Vagina (tissue), 2 donors: Measurements from ENCODE around the gene MEIS1. TPM values are rescaled to one million over a fixed set of nuclear protein-coding genes. Genes with fewer than 3 reads are reported as not detected.

Source experiments
- DNase-seq, 2 donors: peaks; one replicate each; pipeline ENCODE4 v3.0.0-alpha.2; 2017; ENCODE audit errors: extremely low spot score in 2 of 2
- H3K27ac ChIP-seq: fragments of 200-600 bp; sonication (generic); one replicate; pipeline ENCODE4 v1.5.1; 2019
- H3K27me3 ChIP-seq: fragments of 200-600 bp; sonication (generic); one replicate; pipeline ENCODE4 v1.5.1; 2019
- H3K36me3 ChIP-seq, 2 donors: fragments of 200-600 bp; sonication (generic); one replicate each; pipeline ENCODE4 v1.5.1; 2017 to 2019
- H3K4me1 ChIP-seq: fragments of 200-600 bp; sonication (generic); one replicate; pipeline ENCODE4 v1.5.1; 2019
- H3K4me3 ChIP-seq, 2 donors: fragments of 200-600 bp; sonication (generic); 1 replicate in 1 of 2; 2 replicates in 1 of 2; pipeline ENCODE4 v1.5.1; 2016 to 2019
- H3K9me3 ChIP-seq: fragments of 200-600 bp; sonication (generic); one replicate; pipeline ENCODE4 v1.5.1; 2019
- CTCF ChIP-seq, 3 experiments: fragments of 450-650 bp in 2 of 3; fragments of 200-600 bp in 1 of 3; sonication (generic) in 1 of 3; IDR thresholded peaks; one replicate each; pipeline ENCODE4 v1.5.1; 2017 to 2019; ENCODE audit warnings: antibody characterized with exemption in 3 of 3, mild to moderate bottlenecking in 2 of 3, moderate library complexity in 2 of 3
- POLR2A ChIP-seq, 2 donors: fragments of 450-650 bp; IDR thresholded peaks; one replicate each; pipeline ENCODE4 v1.6.1; 2017; ENCODE audit warnings: antibody characterized with exemption in 2 of 2, mild to moderate bottlenecking in 2 of 2, moderate library complexity in 2 of 2
- POLR2AphosphoS5 ChIP-seq, 2 donors: sonication (generic); formaldehyde crosslinking; IDR thresholded peaks; one replicate each; pipeline ENCODE4 v1.9.0; 2017; ENCODE audit warnings: antibody characterized with exemption in 2 of 2, mild to moderate bottlenecking in 2 of 2, low read depth in 1 of 2; ENCODE audit not compliant: insufficient read depth in 1 of 2
- intact Hi-C: fragments of 100-400 bp; cut with DNase I; formaldehyde crosslinking; loops from one replicate; pipeline ENCODE4 v1.15.1; 2023
- total RNA-seq: library from RNA; depleted of rRNA; stranded (reverse); fragments of >200 nt; gene quantifications from one replicate; pipeline ENCODE4 v1.2.3, GENCODE V29; 2016

MEIS1 gene
- total RNA-seq, 1 donor from 2014 or later, result 80.5 TPM

- Histone ChIP-seq H3K4me1 (peaks cover 9% of the 10 kb centered on the region), H3K27ac (no peak overlapping the region), H3K36me3 (no peaks in the 10 kb centered on the region), H3K4me3 (no peak overlapping the region), H3K27me3 (no peaks in the 10 kb centered on the region), H3K9me3 (no peaks in the 10 kb centered on the region)
- no peak for TF ChIP-seq POLR2AphosphoS5 (IDR thresholded peaks at IDR 0.05; ENCODE audit: insufficient read depth in 1 of 2, low read depth in 1 of 2)
- no peak for TF ChIP-seq POLR2A (IDR thresholded peaks at IDR 0.05)
- TF ChIP-seq CTCF (IDR thresholded peaks at IDR 0.05), result no peak
- no peak for DNase-seq
- intact Hi-C loops, result no loop called here
These were observed 90.7 kb downstream of the MEIS1 start for GRCh38 chr2:66525606-66526005.

GRCh38 chr2:66526180-66526579, 91.3 kb downstream of the MEIS1 start:
- Histone ChIP-seq H3K9me3 (no peaks in the 10 kb centered on the region), H3K36me3 (no peaks in the 10 kb centered on the region)

GRCh38 chr2:66528974-66529724, 94.2 kb downstream of the MEIS1 start:
- intact Hi-C loops, result no loop called here
- no peak for DNase-seq

More at GRCh38 chr2:66526180-66526579, 91.3 kb downstream of the MEIS1 start:
- intact Hi-C loops, result no loop called here
- Histone ChIP-seq H3K4me1 (peaks cover 10% of the 10 kb centered on the region), H3K27me3 (no peaks in the 10 kb centered on the region), H3K27ac (no peak overlapping the region), H3K4me3 (no peak overlapping the region)
- no peak for TF ChIP-seq POLR2AphosphoS5 (IDR thresholded peaks at IDR 0.05; ENCODE audit: insufficient read depth in 1 of 2, low read depth in 1 of 2)
- TF ChIP-seq CTCF (IDR thresholded peaks at IDR 0.05), result no peak
- TF ChIP-seq POLR2A (IDR thresholded peaks at IDR 0.05), result no peak
- DNase-seq, result no peak

GRCh38 chr2:66530651-66531050, 95.7 kb downstream of the MEIS1 start:
- intact Hi-C loops, result no loop called here
- no peak for DNase-seq
- H3K36me3 ChIP-seq, result no peaks in the 10 kb centered on the region
- no peak overlapping the region for H3K4me3 ChIP-seq
- TF ChIP-seq POLR2A (IDR thresholded peaks at IDR 0.05) (no peak), POLR2AphosphoS5 (IDR thresholded peaks at IDR 0.05; ENCODE audit: insufficient read depth in 1 of 2, low read depth in 1 of 2) (no peak), CTCF (IDR thresholded peaks at IDR 0.05) (no peak)
- H3K9me3 ChIP-seq, result no peaks in the 10 kb centered on the region
- no peak overlapping the region for H3K27ac ChIP-seq
- H3K27me3 ChIP-seq, result no peaks in the 10 kb centered on the region
- peaks cover 43% of the 10 kb centered on the region for H3K4me1 ChIP-seq

More at GRCh38 chr2:66528974-66529724, 94.2 kb downstream of the MEIS1 start:
- H3K27ac ChIP-seq, result no peak overlapping the region
- no peaks in the 10 kb centered on the region for H3K27me3 ChIP-seq
- no peaks in the 10 kb centered on the region for H3K36me3 ChIP-seq
- no peak overlapping the region for H3K4me3 ChIP-seq
- no peaks in the 10 kb centered on the region for H3K9me3 ChIP-seq
- no peak for TF ChIP-seq POLR2AphosphoS5 (IDR thresholded peaks at IDR 0.05; ENCODE audit: insufficient read depth in 1 of 2, low read depth in 1 of 2)
- TF ChIP-seq POLR2A (IDR thresholded peaks at IDR 0.05), result no peak
- TF ChIP-seq CTCF (IDR thresholded peaks at IDR 0.05), result no peak
- H3K4me1 ChIP-seq, result peaks cover 28% of the 10 kb centered on the region

GRCh38 chr2:66531155-66531554, 96.2 kb downstream of the MEIS1 start:
- Histone ChIP-seq H3K4me1 (peaks cover 48% of the 10 kb centered on the region), H3K4me3 (no peak overlapping the region), H3K36me3 (no peaks in the 10 kb centered on the region), H3K27ac (no peak overlapping the region), H3K9me3 (no peaks in the 10 kb centered on the region), H3K27me3 (no peaks in the 10 kb centered on the region)
- no peak for TF ChIP-seq POLR2AphosphoS5 (IDR thresholded peaks at IDR 0.05; ENCODE audit: insufficient read depth in 1 of 2, low read depth in 1 of 2)
- no peak for TF ChIP-seq CTCF (IDR thresholded peaks at IDR 0.05)
- no peak for TF ChIP-seq POLR2A (IDR thresholded peaks at IDR 0.05)
- no peak for DNase-seq
- intact Hi-C loops, result no loop called here
